Measurements from ENCODE around the gene OR6K2.

The OR6K2 gene

DNA sequence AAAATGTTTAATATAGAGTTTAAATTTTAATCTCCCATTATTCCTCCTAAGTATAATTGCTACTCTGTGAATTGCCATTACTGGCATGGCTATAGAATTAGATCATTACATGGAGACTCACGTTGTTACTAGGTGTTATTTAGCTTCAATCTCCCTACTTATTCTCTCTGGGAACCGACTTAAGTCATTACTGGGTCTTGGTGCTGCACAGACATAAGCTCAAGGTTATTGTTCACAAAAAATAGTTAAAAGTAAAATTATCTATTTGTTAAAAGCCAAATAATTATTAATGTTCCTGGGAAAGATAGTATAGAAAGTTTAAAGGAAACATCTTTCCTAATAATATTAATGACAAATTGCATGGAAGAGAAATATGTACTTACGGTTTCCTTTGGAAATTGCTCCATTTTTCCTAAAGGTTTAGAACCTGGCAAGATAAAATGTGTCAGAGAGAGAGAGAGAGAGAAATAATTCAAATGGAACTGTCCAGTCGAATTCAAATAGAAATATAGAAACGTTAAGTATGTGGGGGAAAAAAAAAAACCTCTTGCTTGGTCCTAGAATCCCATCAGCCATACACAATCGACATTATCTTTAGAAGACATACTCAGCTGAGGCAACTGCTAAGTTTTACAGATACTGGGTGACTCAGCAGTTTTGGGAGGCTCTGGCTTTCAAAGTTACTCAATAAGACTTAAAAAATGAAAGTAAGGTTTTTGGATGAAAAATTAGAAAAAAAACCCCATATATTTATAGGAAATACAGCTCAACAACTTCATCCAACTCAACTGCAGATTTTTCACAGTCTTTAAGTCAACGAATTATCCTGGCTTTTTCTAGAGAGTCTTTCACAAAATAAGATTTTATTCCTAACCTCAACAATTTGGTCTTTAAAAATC lies 14.1 kb downstream of the OR6K2 start, which contains the start of gene SPTA1:
Gene SPTA1, minus strand, starts transcription at position 605 of the 899 bp plus-strand sequence. Its CDS starts 198 bp downstream, at position 407.
- Histone ChIP-seq H3K4me3 (no peak within 1 kb of the TSS), H3K27ac (no peak within 1 kb of the TSS)
- no peak for DNase-seq (ENCODE audit: low spot score)
- TF ChIP-seq, protein P1, sequence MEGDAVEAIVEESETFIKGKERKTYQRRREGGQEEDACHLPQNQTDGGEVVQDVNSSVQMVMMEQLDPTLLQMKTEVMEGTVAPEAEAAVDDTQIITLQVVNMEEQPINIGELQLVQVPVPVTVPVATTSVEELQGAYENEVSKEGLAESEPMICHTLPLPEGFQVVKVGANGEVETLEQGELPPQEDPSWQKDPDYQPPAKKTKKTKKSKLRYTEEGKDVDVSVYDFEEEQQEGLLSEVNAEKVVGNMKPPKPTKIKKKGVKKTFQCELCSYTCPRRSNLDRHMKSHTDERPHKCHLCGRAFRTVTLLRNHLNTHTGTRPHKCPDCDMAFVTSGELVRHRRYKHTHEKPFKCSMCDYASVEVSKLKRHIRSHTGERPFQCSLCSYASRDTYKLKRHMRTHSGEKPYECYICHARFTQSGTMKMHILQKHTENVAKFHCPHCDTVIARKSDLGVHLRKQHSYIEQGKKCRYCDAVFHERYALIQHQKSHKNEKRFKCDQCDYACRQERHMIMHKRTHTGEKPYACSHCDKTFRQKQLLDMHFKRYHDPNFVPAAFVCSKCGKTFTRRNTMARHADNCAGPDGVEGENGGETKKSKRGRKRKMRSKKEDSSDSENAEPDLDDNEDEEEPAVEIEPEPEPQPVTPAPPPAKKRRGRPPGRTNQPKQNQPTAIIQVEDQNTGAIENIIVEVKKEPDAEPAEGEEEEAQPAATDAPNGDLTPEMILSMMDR (IDR thresholded peaks at IDR 0.05), result no peak

DNA sequence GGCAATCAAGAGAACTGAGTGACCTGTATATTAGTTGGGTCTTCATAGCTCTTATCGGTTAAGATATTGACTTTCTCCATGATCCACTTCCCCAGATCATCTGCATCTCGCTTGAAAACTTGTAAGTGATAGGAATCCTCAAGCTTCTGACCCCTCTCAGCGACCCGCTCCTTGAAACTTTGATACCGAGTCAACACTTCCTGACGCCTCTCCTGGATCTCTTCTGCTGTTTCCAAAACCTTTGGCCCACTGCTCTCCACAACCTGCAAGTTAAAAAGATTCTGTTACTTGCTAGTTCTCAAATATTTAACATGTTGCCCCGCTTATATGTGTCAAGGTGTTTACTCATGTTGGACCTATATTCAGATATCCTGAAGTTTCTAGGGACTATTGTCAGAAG lies 15.4 kb downstream of the OR6K2 start:
- Histone ChIP-seq H3K27ac (no peak overlapping the region), H3K4me3 (no peak overlapping the region)
- TF ChIP-seq, protein P1 (IDR thresholded peaks at IDR 0.05), result no peak
- DNase-seq (ENCODE audit: low spot score), result no peak

DNA sequence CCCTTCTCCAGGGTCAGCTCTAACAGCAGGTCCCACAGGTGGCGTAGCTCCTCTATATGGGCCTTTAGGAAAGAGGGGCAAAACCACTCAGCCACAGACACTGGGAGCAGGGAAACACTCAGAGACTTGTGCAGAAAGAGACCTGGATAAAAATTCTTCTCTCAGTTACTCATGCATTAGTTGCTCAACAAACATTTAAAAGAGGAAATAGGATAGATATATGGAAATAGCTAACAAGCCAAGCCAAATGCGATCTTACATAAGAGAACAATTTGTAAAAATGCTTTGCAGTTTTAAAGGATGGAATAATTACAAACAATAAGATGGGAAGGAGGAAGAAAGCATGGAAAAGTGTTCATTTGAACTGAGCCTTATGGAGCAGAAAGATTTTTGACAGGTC lies 18.8 kb downstream of the OR6K2 start:
- H3K4me3 ChIP-seq, result no peak overlapping the region
- TF ChIP-seq, protein P1 (IDR thresholded peaks at IDR 0.05), result no peak
- H3K27ac ChIP-seq, result no peak overlapping the region
- DNase-seq (ENCODE audit: low spot score), result no peak

DNA sequence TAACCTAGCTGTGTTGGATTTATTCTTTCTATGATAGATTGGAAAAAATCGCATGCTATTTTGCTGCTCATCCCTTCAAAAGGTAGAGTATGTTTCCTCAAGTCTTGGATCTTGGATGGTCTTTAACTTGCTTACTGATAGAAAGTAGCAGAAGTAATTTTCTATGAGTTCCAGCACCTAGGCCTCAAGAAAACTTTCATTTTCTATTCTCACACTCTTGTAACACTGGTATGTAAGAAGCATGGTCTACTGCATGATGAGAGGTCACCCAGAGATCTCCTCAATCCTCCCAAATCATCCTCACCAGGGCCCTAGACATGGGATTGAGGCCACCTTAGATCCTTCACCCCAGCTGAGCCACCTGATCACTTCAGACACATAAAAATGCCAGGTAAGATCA lies 21.2 kb downstream of the OR6K2 start:
- Histone ChIP-seq H3K27ac (no peak overlapping the region), H3K4me3 (no peak overlapping the region)
- DNase-seq (ENCODE audit: low spot score), result no peak
- TF ChIP-seq, protein P1 (IDR thresholded peaks at IDR 0.05), result no peak

DNA sequence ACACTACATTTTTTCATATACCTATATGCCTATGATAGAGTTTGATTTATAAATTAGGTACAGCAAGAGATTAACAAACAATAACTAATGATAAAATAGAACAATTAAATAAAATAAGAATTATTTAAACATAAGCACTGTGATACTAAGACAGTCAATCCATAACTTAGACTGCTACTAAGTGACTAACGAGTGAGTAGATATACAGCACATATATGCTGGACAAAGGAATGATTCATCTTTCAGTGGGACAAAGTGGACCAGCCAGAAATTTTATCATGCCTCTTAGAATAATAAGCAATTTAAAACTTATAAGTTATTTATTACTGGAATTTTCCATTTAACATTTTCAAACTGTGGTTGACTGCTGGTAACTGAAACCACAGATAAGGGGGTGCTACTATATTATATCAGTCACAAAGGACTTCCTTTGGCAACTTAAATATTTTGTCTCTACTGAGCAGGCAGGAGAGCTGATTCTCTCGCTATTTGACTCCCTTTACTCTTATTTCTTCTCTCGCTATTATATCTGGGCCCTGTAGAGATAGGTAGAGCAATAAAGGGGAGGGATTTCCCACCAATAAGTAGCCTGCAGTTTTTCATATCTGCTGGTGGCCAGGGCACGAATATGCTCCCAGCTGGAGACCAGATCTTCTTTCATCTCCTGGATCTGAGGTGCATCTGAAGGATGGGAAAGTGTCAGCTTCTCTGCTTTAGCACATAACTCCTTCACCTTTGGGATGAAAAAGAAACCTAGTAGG lies 24.7 kb downstream of the OR6K2 start:
- DNase-seq (ENCODE audit: low spot score), result no peak
- Histone ChIP-seq H3K27ac (no peak overlapping the region), H3K4me3 (no peak overlapping the region)
- TF ChIP-seq, protein P1 (IDR thresholded peaks at IDR 0.05), result no peak

DNA sequence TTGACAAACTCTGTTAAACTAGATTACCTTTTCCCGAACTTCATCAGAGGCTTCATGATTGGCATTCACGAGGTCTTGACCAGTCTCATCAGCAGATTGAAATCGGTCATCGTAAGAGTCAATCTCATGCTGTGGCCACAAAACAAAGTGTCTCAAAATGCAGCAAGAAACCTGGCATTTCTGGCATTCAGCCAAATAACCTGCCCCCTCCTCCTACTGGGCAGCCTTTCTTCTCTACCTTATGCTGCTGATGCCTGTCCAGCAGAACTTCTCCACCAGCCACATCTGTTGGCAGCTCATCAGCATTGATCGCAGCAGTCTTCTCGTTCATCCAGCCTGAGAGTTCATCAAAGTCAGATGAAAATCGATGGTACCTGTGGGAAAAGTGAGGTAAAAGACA lies 26.1 kb downstream of the OR6K2 start:
- TF ChIP-seq, protein P1 (IDR thresholded peaks at IDR 0.05), result no peak
- no peak for DNase-seq (ENCODE audit: low spot score)
- no peak overlapping the region for H3K27ac ChIP-seq
- no peak overlapping the region for H3K4me3 ChIP-seq
